Lower lobe of right lung (tissue), 2 donors: ENCODE data around the gene NHS. TPM values are rescaled to one million over a fixed set of nuclear protein-coding genes. Genes with fewer than 3 reads are reported as not detected.

Experiments used
- ATAC-seq, 2 donors: fragments of 200-7000 bp; cut with Tn5 transposase; one replicate each; pipeline ENCODE4 v1.9.1; 2020 to 2022; ENCODE audit warnings: mild to moderate bottlenecking in 2 of 2, moderate library complexity in 2 of 2
- DNase-seq: peaks from one replicate; pipeline ENCODE4 v3.0.0-alpha.2; 2020
- H3K27ac ChIP-seq: fragments of 200-600 bp; one replicate; pipeline ENCODE4 v1.8.0; 2022
- H3K27me3 ChIP-seq: fragments of 200-600 bp; one replicate; pipeline ENCODE4 v1.8.0; 2022; ENCODE audit warnings: low read depth
- H3K36me3 ChIP-seq: fragments of 200-600 bp; one replicate; pipeline ENCODE4 v1.8.0; 2022; ENCODE audit warnings: mild to moderate bottlenecking
- H3K4me1 ChIP-seq: fragments of 200-600 bp; one replicate; pipeline ENCODE4 v1.8.0; 2022
- H3K4me3 ChIP-seq: fragments of 200-600 bp; one replicate; pipeline ENCODE4 v1.8.0; 2022; ENCODE audit warnings: mild to moderate bottlenecking
- H3K9me3 ChIP-seq: fragments of 200-600 bp; one replicate; pipeline ENCODE4 v1.8.0; 2022
- intact Hi-C: fragments of 100-400 bp; cut with DNase I; formaldehyde crosslinking; loops from one replicate; pipeline ENCODE4 v1.11.0; 2022
- total RNA-seq: library from RNA; stranded (reverse); fragmentation: NEBNext Ultra II Directional; extraction: Animal tissue kit (Norgen Biotek cat#: 25700); gene quantifications from one replicate; pipeline ENCODE4 v1.2.1, GENCODE V29; 2021
- TF ChIP-seq, protein P1 (sequence below): fragments of 200-600 bp; IDR thresholded peaks from one replicate; pipeline ENCODE4 v1.8.0; 2022; ENCODE audit warnings: antibody characterized with exemption, mild to moderate bottlenecking
- donor health status: DM: no; HTN: yes; CAD: no; lungs with severe emphysema.

NHS gene
- total RNA-seq, 1 donor from 2014 or later = 2.7 TPM

GRCh38 chrX:17633546-17633945 is 258.5 kb downstream of the NHS start:
- intact Hi-C loops = no loop called here
- DNase-seq (no peak), ATAC-seq (no peak)
- Histone ChIP-seq H3K27ac (no peak overlapping the region), H3K4me1 (no peaks in the 10 kb centered on the region), H3K4me3 (no peak overlapping the region), H3K36me3 (no peaks in the 10 kb centered on the region), H3K27me3 (no peaks in the 10 kb centered on the region), H3K9me3 (no peaks in the 10 kb centered on the region)
- TF ChIP-seq, protein P1, sequence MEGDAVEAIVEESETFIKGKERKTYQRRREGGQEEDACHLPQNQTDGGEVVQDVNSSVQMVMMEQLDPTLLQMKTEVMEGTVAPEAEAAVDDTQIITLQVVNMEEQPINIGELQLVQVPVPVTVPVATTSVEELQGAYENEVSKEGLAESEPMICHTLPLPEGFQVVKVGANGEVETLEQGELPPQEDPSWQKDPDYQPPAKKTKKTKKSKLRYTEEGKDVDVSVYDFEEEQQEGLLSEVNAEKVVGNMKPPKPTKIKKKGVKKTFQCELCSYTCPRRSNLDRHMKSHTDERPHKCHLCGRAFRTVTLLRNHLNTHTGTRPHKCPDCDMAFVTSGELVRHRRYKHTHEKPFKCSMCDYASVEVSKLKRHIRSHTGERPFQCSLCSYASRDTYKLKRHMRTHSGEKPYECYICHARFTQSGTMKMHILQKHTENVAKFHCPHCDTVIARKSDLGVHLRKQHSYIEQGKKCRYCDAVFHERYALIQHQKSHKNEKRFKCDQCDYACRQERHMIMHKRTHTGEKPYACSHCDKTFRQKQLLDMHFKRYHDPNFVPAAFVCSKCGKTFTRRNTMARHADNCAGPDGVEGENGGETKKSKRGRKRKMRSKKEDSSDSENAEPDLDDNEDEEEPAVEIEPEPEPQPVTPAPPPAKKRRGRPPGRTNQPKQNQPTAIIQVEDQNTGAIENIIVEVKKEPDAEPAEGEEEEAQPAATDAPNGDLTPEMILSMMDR = no peak

DNA sequence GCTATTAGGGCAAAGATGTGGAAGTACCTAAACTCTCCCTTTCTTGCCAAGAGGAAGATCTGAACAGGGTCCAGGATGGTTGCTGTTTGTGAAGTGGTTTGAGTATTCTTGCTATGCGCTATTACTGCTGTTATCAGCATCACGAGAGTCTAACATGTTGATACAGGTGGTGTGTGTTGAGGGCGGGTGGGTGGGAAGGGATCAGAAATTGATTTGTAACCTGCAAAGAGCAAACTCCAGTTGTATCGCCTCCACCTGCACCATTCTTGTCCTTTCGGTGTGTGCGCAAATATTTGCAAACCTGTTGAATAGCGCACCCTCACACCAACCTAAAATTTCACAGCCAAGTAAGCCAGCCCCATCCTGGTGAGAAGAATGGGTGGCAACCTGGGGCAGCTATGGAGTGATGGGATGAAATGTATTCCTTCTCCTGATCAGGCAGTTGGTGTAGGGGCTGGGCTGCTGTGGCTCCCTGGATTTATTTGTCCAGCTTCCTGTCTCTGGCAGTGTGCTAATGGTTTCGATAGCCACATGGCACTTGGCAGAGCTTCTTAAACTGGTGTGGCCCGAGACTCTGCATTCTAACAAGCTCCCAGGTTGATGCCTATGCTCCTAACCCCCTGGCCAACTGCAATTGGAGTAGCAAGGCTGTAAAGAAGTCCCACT is 259.7 kb downstream of the NHS start:
- Histone ChIP-seq H3K4me3 (no peak overlapping the region), H3K27me3 (no peaks in the 10 kb centered on the region), H3K36me3 (no peaks in the 10 kb centered on the region), H3K9me3 (no peaks in the 10 kb centered on the region), H3K4me1 (no peaks in the 10 kb centered on the region), H3K27ac (no peak overlapping the region)
- no peak for DNase-seq
- TF ChIP-seq, protein P1 = no peak
- no peak for ATAC-seq
- intact Hi-C loops = no loop called here

- DNase-seq (no peak), ATAC-seq (no peak)
- H3K9me3 ChIP-seq = no peaks in the 10 kb centered on the region
- no peaks in the 10 kb centered on the region for H3K4me1 ChIP-seq
- intact Hi-C loops = no loop called here
- no peak overlapping the region for H3K4me3 ChIP-seq
- TF ChIP-seq, protein P1 = no peak
- no peak overlapping the region for H3K27ac ChIP-seq
- H3K27me3 ChIP-seq = no peaks in the 10 kb centered on the region
- no peaks in the 10 kb centered on the region for H3K36me3 ChIP-seq
Observed at GRCh38 chrX:17635231-17635630, 260.2 kb downstream of the NHS start.

DNA sequence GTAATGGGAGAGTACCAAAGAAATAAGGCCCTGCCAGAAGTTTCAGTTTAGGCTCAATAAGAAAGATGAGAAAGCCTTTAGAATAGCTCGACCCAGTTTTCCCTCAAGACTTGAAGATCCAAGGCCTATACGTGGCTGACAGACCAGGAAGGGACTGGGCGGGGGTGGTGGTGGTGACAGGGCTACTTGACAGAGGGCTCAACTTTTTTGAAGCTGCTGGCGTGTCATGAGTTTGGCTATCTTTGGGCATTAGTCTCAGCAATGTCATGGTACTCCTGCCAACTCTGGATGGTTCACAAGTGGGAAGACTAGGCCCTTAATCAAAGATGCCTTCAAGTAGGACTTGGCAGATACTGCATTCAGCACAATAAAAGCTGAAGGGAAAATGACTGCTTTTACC is 262.2 kb downstream of the NHS start:
- no peak for ATAC-seq
- no peaks in the 10 kb centered on the region for H3K27me3 ChIP-seq
- H3K27ac ChIP-seq = no peak overlapping the region
- no peak for DNase-seq
- H3K4me3 ChIP-seq = no peak overlapping the region
- H3K36me3 ChIP-seq = no peaks in the 10 kb centered on the region
- intact Hi-C loops = no loop called here
- TF ChIP-seq, protein P1 = no peak
- H3K9me3 ChIP-seq = no peaks in the 10 kb centered on the region
- H3K4me1 ChIP-seq = no peaks in the 10 kb centered on the region

DNA sequence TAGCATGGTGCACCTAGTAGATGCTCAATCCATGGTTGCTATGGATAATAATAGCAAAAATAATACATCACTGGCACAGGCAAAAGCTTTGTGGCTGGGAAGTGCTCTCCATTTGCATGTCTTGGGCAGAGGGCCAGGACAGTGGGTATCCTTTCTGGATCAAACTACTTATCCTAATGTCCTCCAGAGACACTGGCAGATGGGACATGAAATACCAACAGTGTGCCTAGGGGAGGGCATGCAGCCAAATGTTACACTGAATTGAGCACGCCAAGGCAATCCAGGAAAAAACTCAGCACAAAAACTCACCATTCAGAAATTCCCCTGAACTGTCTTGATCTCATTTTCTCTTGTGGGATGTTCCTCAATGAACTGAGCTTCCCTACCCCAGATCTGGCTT is 263.7 kb downstream of the NHS start:
- Histone ChIP-seq H3K4me1 (no peaks in the 10 kb centered on the region), H3K9me3 (no peaks in the 10 kb centered on the region), H3K4me3 (no peak overlapping the region), H3K36me3 (no peaks in the 10 kb centered on the region), H3K27ac (no peak overlapping the region), H3K27me3 (no peaks in the 10 kb centered on the region)
- intact Hi-C loops = no loop called here
- TF ChIP-seq, protein P1 = no peak
- ATAC-seq (no peak), DNase-seq (no peak)
